GM12873 (cell line): ENCODE data around the gene GPR42.

Experiments
- CTCF ChIP-seq: IDR thresholded peaks from 2 replicates; pipeline ENCODE4 v1.5.1; 2012; ENCODE audit warnings: low read depth, mild to moderate bottlenecking, moderate library complexity, low read length, control low read depth; ENCODE audit not compliant: insufficient read depth; ENCODE audit errors: missing control alignments

The GPR42 gene

GRCh38 chr19:35341006-35341405 lies 29.9 kb upstream of the GPR42 start:
- no peak for TF ChIP-seq CTCF

- TF ChIP-seq CTCF, result no peak
Measured at GRCh38 chr19:35341565-35342225, 29.2 kb upstream of the GPR42 start.

- no peak for TF ChIP-seq CTCF
Measured at GRCh38 chr19:35342430-35342829, 28.4 kb upstream of the GPR42 start.

- no peak for TF ChIP-seq CTCF
Measured at GRCh38 chr19:35344511-35345031, 26.3 kb upstream of the GPR42 start.

- TF ChIP-seq CTCF, result no peak
Measured at GRCh38 chr19:35345671-35346111, 25.2 kb upstream of the GPR42 start.

GRCh38 chr19:35346193-35347052 lies 24.4 kb upstream of the GPR42 start:
- no peak for TF ChIP-seq CTCF

- no peak for TF ChIP-seq CTCF
Measured at GRCh38 chr19:35347171-35347929, 23.5 kb upstream of the GPR42 start, which contains the start of gene FFAR1. Gene FFAR1, plus strand, starts transcription at chr19:35347902. Its CDS starts 3,650 bp downstream, at chr19:35351552.
